ENCODE measurements around the gene GABPB1.

The GABPB1 gene

DNA sequence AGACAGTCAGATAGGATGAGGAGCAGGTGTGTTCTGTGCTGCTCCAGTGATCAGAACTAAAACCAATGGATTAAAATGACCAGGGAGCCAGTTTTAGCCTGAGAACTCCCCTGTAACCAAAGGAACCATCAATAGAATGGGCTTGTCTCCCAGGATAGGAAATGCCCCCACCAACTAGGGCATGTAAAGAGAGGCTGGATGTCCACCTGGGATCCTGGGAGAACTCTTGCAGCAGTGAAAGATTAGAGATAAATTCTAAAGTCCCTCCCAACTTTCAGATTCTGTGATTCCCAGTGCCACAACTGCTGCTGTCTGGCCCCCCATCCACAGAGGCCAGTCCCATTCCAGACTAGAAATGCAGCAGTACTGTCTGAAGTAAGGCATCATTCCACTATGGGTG lies 123.2 kb downstream of the GABPB1 start:
- Histone ChIP-seq H3K27me3 (replicated peaks in 2 of 5; ENCODE audit: control insufficient read depth in 4 of 5, insufficient read depth in 5 of 5, low read length in 4 of 5) (no peaks in the 10 kb centered on the region), H3K9me3 (ENCODE audit: control extremely low read depth in 1 of 5, control insufficient read depth in 4 of 5, insufficient read depth in 2 of 5, low read depth in 1 of 5, low read length in 4 of 5) (no peaks in the 10 kb centered on the region), H3K4me3 (ENCODE audit: control insufficient read depth in 1 of 7, extremely low read depth in 1 of 7, insufficient read depth in 4 of 7, low read depth in 2 of 7, low read length in 6 of 7) (no peak overlapping the region), H3K36me3 (ENCODE audit: control insufficient read depth in 4 of 4, insufficient read depth in 4 of 4, low read length in 3 of 4) (peaks cover 7 to 55% (median 29%) of the 10 kb centered on the region in 4 experiments), H3K27ac (ENCODE audit: insufficient read depth in 1 of 2, low read depth in 1 of 2, low read length in 2 of 2, poor library complexity in 1 of 2, severe bottlenecking in 2 of 2) (no peak overlapping the region), H3K4me1 (ENCODE audit: control extremely low read depth in 1 of 4, control insufficient read depth in 4 of 4, insufficient read depth in 4 of 4, low read length in 3 of 4) (no peaks in the 10 kb centered on the region)
- CTCF ChIA-PET = no interaction called here
- POLR2A ChIA-PET = no interaction called here
- DNase-seq = no peak

DNA sequence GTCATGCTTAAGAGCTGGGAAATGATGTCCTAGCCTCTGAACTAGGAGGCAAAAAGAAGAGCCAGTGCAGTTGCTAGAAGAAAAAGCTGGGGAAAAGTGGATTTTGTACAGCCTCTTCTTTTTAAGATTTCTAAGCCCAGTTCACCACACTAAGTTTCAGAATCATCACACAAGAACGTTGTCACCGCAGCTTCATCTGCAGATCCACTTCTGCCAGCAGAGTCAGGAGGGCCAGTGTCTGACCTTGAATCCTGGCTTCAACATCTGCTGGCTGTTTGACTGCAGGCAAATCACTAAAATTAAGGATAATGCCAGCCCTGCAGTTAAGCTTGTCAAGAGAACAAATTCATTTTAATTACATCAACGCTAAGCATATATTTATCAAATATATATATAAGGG lies 125.7 kb downstream of the GABPB1 start:
- Histone ChIP-seq H3K4me3 (ENCODE audit: control insufficient read depth in 1 of 7, extremely low read depth in 1 of 7, insufficient read depth in 4 of 7, low read depth in 2 of 7, low read length in 6 of 7) (no peak overlapping the region), H3K9me3 (ENCODE audit: control extremely low read depth in 1 of 5, control insufficient read depth in 4 of 5, insufficient read depth in 2 of 5, low read depth in 1 of 5, low read length in 4 of 5) (no peaks in the 10 kb centered on the region), H3K27me3 (replicated peaks in 2 of 5; ENCODE audit: control insufficient read depth in 4 of 5, insufficient read depth in 5 of 5, low read length in 4 of 5) (no peaks in the 10 kb centered on the region), H3K4me1 (ENCODE audit: control extremely low read depth in 1 of 4, control insufficient read depth in 4 of 4, insufficient read depth in 4 of 4, low read length in 3 of 4) (no peaks in the 10 kb centered on the region), H3K27ac (ENCODE audit: insufficient read depth in 1 of 2, low read depth in 1 of 2, low read length in 2 of 2, poor library complexity in 1 of 2, severe bottlenecking in 2 of 2) (no peak overlapping the region), H3K36me3 (ENCODE audit: control insufficient read depth in 4 of 4, insufficient read depth in 4 of 4, low read length in 3 of 4) (peaks cover 8 to 55% (median 34%) of the 10 kb centered on the region in 4 experiments)
- WGBS (ENCODE audit: insufficient coverage) = 100% methylated on average over 2 of the region's 3 CpGs
- CTCF ChIA-PET = interaction anchor here (1.2 to 1.3 kb wide), 3 partner anchors 17 to 21 kb away, joined by 3 to 5 read pairs (median 3); no protein-coding TSS in a partner anchor
- POLR2A ChIA-PET = no interaction called here
- no peak for DNase-seq

DNA sequence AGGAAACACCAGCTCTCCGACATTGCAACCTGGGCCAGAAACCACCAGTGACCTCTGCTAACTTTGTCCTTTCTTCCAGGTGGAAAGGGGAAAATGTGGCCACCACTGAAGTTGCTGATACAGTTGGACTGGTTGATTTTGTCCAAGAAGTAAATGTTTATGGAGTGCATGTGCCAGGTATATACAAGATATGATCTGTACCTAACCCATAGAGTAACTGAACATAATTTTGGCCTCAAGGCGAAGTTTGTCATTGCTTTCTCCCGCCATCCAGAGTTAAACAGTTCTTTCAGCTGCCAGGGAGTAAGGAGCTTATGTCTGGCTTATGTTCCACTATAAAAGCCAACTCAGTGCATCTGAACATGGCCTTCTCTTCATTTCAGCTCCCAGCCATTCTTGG lies 126.1 kb downstream of the GABPB1 start:
- Histone ChIP-seq H3K27ac (ENCODE audit: insufficient read depth in 1 of 2, low read depth in 1 of 2, low read length in 2 of 2, poor library complexity in 1 of 2, severe bottlenecking in 2 of 2) (no peak overlapping the region), H3K36me3 (ENCODE audit: control insufficient read depth in 4 of 4, insufficient read depth in 4 of 4, low read length in 3 of 4) (peaks cover 9 to 54% (median 34%) of the 10 kb centered on the region in 4 experiments), H3K9me3 (ENCODE audit: control extremely low read depth in 1 of 5, control insufficient read depth in 4 of 5, insufficient read depth in 2 of 5, low read depth in 1 of 5, low read length in 4 of 5) (no peaks in the 10 kb centered on the region), H3K4me3 (ENCODE audit: control insufficient read depth in 1 of 7, extremely low read depth in 1 of 7, insufficient read depth in 4 of 7, low read depth in 2 of 7, low read length in 6 of 7) (no peak overlapping the region), H3K4me1 (ENCODE audit: control extremely low read depth in 1 of 4, control insufficient read depth in 4 of 4, insufficient read depth in 4 of 4, low read length in 3 of 4) (no peaks in the 10 kb centered on the region), H3K27me3 (replicated peaks in 2 of 5; ENCODE audit: control insufficient read depth in 4 of 5, insufficient read depth in 5 of 5, low read length in 4 of 5) (no peaks in the 10 kb centered on the region)
- no peak for DNase-seq
- POLR2A ChIA-PET = no interaction called here
- CTCF ChIA-PET = interaction anchor here (1.2 to 1.3 kb wide), 3 partner anchors 18 to 21 kb away, joined by 3 to 5 read pairs (median 3); no protein-coding TSS in a partner anchor
- WGBS (ENCODE audit: insufficient coverage) = 96% methylated on average over 3 of the region's 3 CpGs

DNA sequence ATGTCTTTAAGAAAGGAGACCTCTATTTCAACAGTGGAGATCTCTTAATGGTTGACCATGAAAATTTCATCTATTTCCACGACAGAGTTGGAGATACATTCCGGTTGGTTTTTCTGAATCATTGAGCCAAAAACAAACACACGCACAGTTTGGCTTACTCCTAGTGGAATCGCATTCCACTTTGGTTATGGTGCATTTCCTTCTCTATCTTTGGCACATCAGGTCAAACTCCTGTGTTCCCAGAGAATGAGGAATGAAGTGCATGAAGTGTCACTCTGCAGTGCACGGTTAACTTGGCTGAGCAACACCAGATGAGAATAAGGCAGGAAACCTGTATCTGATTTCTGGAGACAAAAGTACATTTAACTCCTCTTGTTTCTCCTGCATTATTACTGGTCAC lies 127.9 kb downstream of the GABPB1 start:
- 100% methylated on average over 5 of the region's 5 CpGs for WGBS (ENCODE audit: insufficient coverage)
- ChIA-PET POLR2A (no interaction called here), CTCF (no interaction called here)
- Histone ChIP-seq H3K27ac (ENCODE audit: insufficient read depth in 1 of 2, low read depth in 1 of 2, low read length in 2 of 2, poor library complexity in 1 of 2, severe bottlenecking in 2 of 2) (no peak overlapping the region), H3K36me3 (ENCODE audit: control insufficient read depth in 4 of 4, insufficient read depth in 4 of 4, low read length in 3 of 4) (peaks cover 13 to 62% (median 37%) of the 10 kb centered on the region in 4 experiments), H3K9me3 (ENCODE audit: control extremely low read depth in 1 of 5, control insufficient read depth in 4 of 5, insufficient read depth in 2 of 5, low read depth in 1 of 5, low read length in 4 of 5) (no peaks in the 10 kb centered on the region), H3K4me3 (ENCODE audit: control insufficient read depth in 1 of 7, extremely low read depth in 1 of 7, insufficient read depth in 4 of 7, low read depth in 2 of 7, low read length in 6 of 7) (no peak overlapping the region), H3K27me3 (replicated peaks in 2 of 5; ENCODE audit: control insufficient read depth in 4 of 5, insufficient read depth in 5 of 5, low read length in 4 of 5) (no peaks in the 10 kb centered on the region), H3K4me1 (ENCODE audit: control extremely low read depth in 1 of 4, control insufficient read depth in 4 of 4, insufficient read depth in 4 of 4, low read length in 3 of 4) (no peaks in the 10 kb centered on the region)
- DNase-seq = no peak

DNA sequence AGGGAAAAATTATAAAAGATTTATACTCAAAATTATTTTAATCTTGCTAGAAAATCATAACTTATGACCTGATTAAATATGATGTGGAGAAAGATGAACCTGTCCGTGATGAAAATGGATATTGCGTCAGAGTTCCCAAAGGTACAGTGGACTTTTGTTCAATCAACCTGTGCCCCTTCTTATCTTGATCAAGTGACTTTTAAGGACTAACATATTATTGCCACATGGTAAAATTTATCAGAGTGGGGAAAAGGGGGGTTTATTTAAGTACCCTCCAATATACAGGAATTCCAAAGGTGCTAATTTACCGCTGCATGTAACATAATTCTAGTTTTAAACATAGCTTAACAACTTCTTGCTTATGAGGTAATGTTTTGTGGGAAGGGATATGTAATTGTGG lies 129.1 kb downstream of the GABPB1 start:
- no peaks in the 10 kb centered on the region for H3K9me3 ChIP-seq (ENCODE audit: control extremely low read depth in 1 of 5, control insufficient read depth in 4 of 5, insufficient read depth in 2 of 5, low read depth in 1 of 5, low read length in 4 of 5)
- ChIA-PET POLR2A (no interaction called here), CTCF (interaction anchor here (0.8 kb wide), 1 partner anchor 90 kb away, joined by 3 read pairs; no protein-coding TSS in a partner anchor)
- peaks cover 13 to 60% (median 35%) of the 10 kb centered on the region in 4 experiments for H3K36me3 ChIP-seq (ENCODE audit: control insufficient read depth in 4 of 4, insufficient read depth in 4 of 4, low read length in 3 of 4)
- WGBS (ENCODE audit: insufficient coverage) = 100% methylated on average over 2 of the region's 3 CpGs
- H3K27ac ChIP-seq (ENCODE audit: insufficient read depth in 1 of 2, low read depth in 1 of 2, low read length in 2 of 2, poor library complexity in 1 of 2, severe bottlenecking in 2 of 2) = no peak overlapping the region
- DNase-seq = no peak
- no peaks in the 10 kb centered on the region for H3K27me3 ChIP-seq (replicated peaks in 2 of 5; ENCODE audit: control insufficient read depth in 4 of 5, insufficient read depth in 5 of 5, low read length in 4 of 5)
- no peak overlapping the region for H3K4me3 ChIP-seq (ENCODE audit: control insufficient read depth in 1 of 7, extremely low read depth in 1 of 7, insufficient read depth in 4 of 7, low read depth in 2 of 7, low read length in 6 of 7)
- H3K4me1 ChIP-seq (ENCODE audit: control extremely low read depth in 1 of 4, control insufficient read depth in 4 of 4, insufficient read depth in 4 of 4, low read length in 3 of 4) = no peaks in the 10 kb centered on the region
